Inferior parietal cortex (tissue), 1 donor: ENCODE results near the gene UTP25.
"Not testable (repeated sequence)": the region's sequence is repeated elsewhere in the genome, so short reads cannot be mapped to it uniquely, and the experiment has no call there.

Experiments
- DNase-seq: peaks from one replicate; pipeline ENCODE4 v3.0.0-alpha.2; 2016; ENCODE audit errors: extremely low spot score

The UTP25 gene

GRCh38 chr1:209895709-209896108 lies 67.9 kb downstream of the UTP25 start:
- DNase-seq, result no peak

- no peak for DNase-seq
Measured at GRCh38 chr1:209896346-209896745, 68.6 kb downstream of the UTP25 start.

- DNase-seq, result not testable (repeated sequence)
Measured at GRCh38 chr1:209898271-209898670, 70.5 kb downstream of the UTP25 start.

GRCh38 chr1:209898851-209899250 lies 71.1 kb downstream of the UTP25 start:
- not testable (repeated sequence) for DNase-seq

GRCh38 chr1:209899948-209900347 lies 72.2 kb downstream of the UTP25 start:
- DNase-seq, result no peak

- no peak for DNase-seq
Measured at GRCh38 chr1:209900734-209901133, 73.0 kb downstream of the UTP25 start.

- no peak for DNase-seq
Measured at GRCh38 chr1:209901211-209901610, 73.4 kb downstream of the UTP25 start.

GRCh38 chr1:209904774-209905173 lies 77.0 kb downstream of the UTP25 start:
- DNase-seq, result not testable (repeated sequence)
